Activated CD4-positive, alpha-beta T cell treated with anti-CD3 and anti-CD28 coated beads, Interleukin-2, amount 50 U/mL, for 48 hours (primary cell): ENCODE measurements around the gene ZSCAN5C.
"Not testable (repeated sequence)": the region's sequence is repeated elsewhere in the genome, so short reads cannot be mapped to it uniquely, and the experiment has no call there.

Experiments used
- DNase-seq, 2 experiments: peaks; one replicate each; pipeline ENCODE4 v3.0.0-alpha.2; 2020

ZSCAN5C gene, protein sequence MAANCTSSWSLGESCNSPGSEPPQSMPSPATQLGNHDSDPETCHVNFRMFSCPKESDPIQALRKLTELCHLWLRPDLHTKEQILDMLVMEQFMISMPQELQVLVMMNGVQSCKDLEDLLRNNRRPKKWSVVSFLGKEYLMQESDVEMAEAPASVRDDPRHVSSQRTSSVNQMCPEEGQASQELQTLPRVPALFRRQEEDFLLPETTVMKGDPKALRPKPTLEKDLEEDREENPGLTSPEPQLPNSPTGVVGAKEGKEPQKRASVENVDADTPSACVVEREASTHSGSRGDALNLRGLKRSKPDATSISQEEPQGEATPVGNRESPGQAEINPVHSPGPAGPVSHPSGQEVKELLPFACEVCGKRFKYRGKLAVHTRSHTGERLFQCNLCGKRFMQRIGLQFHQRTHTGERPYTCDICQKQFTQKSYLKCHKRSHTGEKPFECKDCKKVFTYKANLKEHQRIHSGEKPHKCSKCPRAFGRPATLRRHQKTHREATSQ

DNA sequence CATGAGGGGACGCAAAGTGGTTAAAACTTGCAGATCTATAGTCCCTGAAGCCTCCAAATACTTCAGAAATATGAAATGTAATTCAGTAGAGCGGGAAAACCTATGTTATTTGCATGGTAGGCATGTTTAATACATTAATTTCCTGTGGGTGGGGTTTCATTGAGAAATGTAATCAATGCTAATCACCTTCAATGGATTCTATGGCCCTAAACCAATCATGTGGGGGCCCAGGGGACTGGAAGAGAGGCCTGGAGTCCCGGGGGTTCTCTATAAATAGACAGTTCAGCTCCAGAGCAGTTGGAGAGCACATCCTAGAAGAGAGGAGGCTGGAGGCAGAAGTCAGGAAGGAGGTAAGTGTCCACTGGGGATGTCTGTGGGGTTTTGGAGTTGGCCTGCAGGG is at the start of gene ZSCAN5C:
Gene ZSCAN5C, plus strand, starts transcription at position 301 of the 400 bp plus-strand sequence. CDS start 3,641 bp downstream, outside the sequence.
- DNase-seq = no peak

DNA sequence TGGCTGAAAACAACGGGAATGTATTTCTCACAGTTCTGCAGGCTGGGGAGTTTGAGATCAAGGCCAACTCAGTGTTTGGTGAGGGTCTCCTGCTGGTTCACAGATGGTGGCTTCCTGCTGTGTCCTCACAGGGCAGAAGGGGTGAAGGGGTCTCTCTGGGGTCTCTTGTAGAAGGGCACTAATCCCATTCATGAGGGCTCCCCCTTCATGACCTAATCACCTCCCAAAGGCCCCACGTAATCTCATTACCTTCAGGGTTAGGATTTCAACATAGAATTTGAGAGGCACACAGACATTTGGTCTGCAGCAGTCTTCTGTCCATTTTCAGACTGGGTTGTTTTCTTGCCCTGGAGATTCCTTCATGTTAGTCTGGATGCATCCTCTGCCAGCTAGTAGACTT is 49.4 kb upstream of the ZSCAN5C start:
- no peak for DNase-seq

DNA sequence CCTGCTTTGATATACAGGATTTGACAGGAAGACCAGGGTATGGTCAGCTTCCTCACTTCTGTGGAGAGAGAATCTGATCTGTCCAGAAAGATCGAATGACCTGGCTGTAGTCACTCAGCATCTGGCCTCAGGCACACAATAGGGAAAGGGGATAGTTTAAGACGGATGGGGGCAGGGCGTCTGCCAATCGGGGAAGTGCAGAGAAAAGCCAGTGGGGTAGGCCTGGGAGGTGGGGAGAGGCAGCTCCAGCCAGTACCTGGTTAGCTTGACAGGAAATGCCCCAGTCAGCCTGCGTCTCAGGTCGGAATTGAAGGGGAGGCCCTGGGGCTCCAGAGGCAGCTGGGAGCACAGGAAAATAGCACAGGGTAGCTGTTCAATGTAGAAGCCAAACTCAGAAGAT is 48.6 kb upstream of the ZSCAN5C start:
- DNase-seq = no peak

DNA sequence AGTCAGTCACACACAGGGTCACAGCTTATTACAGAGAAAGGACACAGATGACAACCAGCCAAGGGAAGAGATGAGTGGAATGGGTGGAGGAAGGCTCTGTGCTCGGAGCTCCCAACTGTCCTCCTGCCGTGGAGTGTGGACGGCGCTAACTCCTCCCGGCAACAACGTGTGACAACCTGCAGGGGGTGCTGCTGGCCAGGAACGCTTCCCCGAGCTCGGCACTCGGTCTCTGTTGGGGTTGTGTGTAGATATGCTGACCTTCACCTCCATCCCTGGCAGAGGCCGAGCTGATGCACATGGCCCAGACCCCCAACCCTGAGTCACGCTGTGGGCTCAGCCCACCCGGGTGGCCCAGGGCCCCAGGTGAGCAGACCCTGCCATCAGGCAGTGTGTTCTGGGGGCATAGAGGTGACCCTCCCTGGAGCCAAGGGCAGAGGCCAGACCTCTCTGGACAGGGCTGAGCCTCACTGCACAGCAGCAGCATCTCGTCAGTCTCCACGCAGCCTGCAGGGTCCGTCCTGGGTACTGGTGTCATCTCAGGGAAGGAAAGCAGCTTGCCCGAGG is 46.9 kb upstream of the ZSCAN5C start:
- peak in 1 of 2 experiments; percentile 11 for DNase-seq

DNA sequence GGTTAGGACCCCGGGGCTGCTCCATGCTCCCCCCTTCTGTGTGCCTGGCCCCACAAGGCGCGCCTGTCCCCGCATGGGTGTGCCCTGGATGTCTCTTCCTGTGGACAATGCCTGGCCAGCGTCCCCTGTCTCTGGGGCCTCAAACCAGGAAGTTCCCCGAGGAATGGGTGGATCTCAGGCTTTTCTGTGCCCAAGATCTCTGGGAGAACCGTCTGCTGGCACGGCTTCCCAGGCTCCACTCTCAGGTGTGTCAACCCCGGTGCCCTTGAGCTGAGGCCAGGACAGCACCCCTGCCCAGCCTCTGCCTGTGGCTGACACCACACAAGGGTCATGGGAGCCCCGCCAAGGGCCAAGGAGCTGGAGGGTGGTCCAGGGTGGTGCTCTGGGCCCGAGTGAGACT is 45.3 kb upstream of the ZSCAN5C start:
- no peak for DNase-seq

DNA sequence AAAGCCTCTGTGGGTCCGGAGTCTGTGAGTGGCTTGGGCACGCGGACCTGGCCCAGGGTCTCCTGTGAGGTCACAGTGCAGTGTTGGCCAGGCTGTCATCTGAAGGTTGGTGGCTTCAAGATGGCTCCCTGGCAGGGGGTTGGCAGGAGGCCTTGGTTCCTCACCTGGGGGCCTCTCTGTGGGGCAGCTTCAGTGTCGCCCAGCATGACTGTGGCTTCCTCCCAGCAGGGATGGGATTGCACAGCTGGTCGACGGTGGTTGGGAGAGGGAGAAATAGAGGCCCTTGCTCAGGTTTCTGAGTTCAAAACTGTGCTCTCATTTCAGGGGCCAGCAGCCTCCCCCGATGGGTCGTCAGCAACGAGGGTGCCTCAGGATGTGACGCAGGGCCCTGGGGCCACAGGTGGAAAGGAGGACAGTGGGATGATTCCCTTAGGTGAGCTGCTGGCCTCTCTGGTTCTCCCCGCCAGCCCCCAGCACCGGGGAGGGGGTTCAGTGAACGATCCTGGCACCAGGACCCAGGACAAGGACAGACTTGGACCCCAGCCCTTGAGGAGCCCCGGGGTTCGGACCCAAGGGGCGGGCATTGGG is 43.8 kb upstream of the ZSCAN5C start:
- no peak for DNase-seq

DNA sequence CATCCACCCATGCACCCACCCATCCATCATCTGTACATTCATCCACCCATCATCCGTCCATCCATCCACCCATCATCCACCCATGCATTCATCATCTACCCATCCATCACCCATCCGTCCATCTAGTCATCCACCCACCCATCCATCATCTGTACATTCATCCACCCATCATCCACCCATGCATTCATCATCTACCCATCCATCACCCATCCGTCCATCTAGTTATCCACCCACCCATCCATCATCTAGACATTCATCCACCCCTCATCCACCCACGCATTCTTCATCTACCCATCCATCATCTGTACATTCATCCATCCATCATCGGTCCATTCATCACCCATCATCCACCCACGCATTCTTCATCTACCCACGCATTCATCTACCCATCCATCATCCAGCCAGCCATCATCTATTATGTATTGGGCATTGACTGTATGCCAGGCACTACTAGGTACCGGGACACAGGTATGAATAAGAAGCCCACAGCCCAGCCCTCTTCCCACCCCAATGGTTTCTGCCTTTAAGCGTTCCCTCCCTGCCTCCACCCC is 43.0 kb upstream of the ZSCAN5C start:
- no peak for DNase-seq

DNA sequence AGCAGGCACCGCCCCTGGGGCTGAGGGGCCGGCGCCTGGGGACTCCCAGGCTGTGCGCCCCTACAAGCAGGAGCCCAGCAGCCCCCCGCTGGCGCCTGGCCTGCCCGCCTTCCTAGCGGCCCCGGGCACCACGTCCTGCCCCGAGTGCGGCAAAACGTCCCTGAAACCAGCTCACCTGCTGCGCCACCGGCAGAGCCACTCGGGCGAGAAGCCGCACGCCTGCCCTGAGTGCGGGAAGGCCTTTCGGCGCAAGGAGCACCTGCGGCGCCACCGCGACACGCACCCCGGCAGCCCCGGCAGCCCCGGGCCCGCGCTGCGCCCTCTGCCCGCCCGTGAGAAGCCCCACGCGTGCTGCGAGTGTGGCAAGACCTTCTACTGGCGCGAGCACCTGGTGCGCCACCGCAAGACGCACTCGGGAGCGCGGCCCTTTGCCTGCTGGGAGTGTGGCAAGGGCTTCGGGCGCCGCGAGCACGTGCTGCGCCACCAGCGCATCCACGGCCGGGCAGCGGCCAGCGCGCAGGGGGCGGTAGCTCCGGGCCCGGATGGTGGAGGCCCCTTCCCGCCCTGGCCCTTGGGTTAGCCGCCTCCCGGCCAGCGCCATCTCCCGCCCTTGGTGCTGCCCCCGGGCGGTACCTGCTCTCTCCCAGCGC is 42.3 kb upstream of the ZSCAN5C start:
- no peak for DNase-seq

DNA sequence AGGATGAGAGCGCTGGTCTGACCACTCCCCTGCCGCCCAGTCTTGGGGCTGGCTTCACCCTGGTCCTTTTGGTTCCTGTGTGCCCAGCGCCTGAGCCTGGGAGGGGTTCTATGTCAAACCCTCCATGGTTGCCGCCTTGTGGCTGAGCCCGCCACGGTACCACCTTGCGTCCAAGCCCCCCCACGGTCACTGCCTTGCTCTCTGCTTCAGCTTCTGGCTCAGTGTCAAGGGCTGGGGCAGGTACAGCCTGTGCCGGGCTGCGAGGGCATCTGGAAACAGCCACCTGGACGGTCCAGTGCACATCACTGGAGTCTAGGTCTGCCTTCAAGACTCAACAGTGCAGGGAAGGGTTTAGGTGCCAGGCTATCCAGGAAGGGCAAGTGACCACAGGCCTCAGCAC is 40.5 kb upstream of the ZSCAN5C start:
- no peak for DNase-seq

DNA sequence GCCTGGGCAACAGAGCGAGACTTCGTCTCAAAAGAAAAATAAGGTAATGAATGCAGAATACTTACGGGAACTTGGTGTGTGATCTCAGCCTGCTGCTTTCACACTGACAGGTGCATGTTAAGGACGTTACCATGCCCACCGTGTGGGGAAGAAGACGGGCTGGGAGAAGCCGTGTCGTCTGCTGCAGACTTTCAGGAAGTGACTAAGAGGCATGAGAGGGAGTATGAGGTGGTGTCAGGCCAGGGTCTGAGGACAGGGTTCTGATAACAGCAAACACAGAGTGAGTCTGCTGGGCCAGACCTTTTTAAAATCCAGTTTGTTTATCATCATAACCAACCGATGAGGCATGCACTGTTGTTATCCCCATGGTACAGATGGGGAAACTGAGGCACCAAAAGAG is 39.8 kb upstream of the ZSCAN5C start:
- peak in 1 of 2 experiments; percentile 10 for DNase-seq

DNA sequence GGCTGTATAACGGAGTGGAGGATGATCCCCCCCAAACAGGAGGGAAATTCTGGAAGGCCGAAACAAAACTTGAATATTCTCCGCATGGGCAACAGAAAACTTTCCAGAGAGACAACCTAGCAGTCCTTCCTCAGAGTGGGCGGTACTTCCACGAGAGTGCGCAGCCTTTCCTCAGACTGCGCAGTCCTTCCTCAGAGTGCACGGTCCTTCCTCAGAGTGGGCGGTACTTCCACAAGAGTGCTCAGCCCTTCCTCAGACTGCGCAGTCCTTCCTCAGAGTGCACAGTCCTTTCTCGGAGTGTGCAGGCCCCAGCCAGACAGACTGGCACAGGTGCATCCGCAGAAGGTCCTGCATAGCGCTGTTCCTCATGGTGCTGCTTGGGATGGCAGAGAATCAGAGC is 39.0 kb upstream of the ZSCAN5C start:
- DNase-seq = no peak

DNA sequence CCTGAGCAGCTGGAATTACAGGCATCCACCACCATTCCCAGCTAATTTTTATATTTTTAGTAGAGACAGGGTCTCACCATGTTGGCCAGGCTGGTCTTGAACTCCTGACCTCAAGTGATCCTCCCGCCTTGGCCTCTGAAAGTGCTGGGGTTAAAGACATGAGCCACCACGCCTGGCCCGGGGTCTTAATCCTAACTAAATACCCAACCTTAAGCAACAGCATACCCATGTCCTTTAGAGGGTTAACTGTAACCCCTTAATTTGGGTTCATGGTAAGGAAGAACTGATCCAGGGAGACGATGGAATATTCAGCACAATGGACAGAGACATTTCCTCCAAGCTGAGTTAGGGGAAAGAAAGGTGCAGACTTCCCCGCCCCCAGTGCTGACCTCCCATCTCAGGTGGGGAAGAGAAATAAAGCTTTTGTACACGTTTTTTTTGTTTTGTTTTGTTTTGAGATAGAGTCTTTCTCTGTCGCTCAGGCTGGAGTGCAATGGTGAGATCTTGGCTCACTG is 35.0 kb upstream of the ZSCAN5C start:
- no peak for DNase-seq

DNA sequence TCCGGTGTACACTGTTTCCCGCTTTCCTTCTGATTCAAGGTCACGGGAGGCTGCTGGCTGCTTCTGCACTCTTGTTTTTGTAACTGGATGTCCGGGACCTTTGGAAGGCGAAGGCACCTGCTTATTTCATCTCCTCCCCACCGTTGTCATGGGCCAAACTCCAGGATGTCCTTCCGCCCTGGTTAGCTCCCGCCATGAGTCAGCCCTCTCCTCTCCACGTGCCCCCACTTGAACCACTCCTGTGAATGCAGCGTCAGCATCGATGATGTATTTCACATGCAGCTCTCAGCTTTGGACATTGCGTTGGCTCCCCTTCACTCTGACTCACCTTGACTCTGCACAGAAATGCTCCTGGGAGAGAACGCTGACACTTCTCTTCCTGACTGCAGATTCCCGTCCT is 31.8 kb upstream of the ZSCAN5C start:
- DNase-seq = no peak

DNA sequence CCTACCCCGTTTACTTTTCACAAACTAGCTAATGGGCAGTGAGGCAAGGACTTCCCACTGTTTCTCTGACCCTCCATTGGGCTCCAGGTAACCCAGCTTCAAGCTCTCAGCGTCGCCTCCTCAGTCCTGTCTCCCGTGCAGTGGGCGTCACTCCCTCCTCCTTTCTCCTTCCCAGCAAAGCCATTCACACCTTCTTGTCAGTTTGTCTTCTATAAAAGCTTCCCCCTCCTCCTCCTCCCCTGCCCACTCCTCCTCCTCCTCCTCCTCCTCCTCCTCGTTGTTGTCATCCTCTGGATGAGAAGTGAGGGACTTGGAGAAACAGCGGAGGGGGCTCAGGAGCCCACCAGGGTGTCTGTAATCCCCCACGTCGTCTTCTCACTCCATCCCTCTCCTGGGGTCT is 28.0 kb upstream of the ZSCAN5C start:
- no peak for DNase-seq

DNA sequence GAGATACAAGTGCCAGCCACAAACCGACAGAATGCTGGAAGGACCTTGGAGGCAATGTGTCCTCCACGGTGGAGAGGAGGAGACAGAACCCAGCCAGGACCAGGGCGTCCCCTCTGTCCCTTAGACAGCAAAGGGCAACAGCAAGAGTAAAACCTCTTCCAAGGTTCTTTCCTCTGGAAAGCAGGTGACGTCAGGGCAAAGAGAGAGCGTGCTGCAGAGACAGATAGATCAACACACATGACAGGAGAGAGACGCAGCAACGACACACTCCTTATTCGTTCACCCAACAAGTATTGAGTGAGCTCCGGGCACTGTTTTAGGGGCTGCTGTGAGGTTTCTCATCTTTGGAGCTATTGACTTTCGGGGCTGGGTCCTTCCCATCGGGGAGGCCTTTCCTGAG is 27.5 kb upstream of the ZSCAN5C start:
- no peak for DNase-seq

DNA sequence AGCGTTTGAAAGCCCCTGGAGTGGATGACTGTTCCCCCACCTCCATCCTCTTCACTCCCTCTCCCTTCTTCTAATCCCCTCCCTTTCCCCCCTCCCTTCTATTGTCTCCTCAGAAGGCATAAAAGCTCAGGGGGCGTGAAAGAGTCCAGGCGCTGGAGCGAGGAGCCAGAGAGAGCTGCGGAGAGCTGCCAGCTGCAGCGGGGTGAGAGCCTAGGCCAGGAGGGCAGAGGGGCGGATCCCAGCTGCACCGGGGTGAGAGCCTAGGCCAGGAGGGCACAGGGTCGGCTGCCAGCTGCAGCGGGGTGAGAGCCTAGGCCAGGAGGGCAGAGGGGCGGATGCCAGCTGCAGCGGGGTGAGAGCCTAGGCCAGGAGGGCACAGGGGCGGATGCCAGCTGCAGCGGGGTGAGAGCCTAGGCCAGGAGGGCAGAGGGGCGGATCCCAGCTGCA is 26.2 kb upstream of the ZSCAN5C start, which contains the start of gene GALP:
Gene GALP, plus strand, starts transcription at position 148 of the 447 bp plus-strand sequence. CDS start 1,101 bp downstream, outside the sequence.
- DNase-seq = not testable (repeated sequence)

DNA sequence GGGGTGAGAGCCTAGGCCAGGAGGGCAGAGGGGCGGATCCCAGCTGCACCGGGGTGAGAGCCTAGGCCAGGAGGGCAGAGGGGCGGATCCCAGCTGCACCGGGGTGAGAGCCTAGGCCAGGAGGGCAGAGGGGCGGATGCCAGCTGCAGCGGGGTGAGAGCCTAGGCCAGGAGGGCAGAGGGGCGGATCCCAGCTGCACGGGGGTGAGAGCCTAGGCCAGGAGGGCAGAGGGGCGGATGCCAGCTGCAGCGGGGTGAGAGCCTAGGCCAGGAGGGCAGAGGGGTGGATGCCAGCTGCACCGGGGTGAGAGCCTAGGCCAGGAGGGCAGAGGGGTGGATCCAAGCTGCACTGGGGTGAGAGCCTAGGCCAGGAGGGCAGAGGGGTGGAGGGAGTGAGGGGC is 25.8 kb upstream of the ZSCAN5C start:
- not testable (repeated sequence) for DNase-seq

DNA sequence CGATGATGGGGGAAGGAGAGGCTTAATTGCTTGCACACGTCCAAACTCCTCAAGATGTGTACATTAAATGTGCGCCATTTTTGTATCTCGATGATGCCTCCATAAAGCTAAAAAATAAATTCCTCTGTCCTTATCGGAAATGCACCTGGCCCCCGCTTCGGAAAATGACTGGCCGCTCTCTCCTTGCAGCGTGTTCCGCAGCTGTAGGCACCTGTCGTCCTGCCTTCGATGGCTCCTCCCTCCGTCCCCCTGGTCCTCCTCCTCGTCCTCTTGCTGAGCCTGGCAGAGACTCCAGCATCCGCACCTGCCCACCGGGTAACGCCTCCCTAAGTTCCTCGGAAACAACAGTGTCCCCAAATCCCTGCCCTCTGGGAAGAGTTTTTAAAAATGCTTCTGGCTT is 25.2 kb upstream of the ZSCAN5C start:
- DNase-seq = no peak

DNA sequence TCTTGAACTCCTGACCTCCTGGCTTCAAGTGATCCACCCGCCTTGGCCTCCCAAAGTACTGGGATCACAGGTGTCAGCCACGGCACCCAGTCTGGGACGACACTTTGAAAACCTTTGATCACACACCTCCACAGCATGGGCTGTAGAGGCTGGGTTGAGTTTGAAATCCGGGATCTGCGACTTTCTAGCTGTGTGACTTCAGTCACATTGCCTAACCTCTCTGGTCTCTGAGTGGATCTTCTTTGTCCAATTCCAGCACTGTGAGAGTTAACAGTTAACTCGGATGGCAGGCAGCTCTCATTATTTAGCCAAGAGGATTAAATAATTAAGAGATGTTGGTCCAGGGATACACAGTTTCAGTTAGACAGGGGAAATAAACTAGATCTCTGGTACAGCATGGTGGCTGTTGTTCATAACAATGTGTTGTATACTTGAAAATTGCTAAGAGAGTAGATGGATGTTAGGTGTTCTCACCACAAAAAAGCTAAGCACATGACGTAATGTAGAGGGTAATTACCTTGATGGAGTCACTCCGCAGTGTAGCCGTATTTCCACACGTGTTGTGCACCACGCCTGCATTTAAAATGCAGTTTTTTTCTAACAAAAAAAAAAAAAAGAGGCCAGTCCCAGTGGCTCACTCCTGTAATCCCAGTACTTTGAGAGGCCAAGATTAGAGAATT is 24.4 kb upstream of the ZSCAN5C start:
- no peak for DNase-seq

DNA sequence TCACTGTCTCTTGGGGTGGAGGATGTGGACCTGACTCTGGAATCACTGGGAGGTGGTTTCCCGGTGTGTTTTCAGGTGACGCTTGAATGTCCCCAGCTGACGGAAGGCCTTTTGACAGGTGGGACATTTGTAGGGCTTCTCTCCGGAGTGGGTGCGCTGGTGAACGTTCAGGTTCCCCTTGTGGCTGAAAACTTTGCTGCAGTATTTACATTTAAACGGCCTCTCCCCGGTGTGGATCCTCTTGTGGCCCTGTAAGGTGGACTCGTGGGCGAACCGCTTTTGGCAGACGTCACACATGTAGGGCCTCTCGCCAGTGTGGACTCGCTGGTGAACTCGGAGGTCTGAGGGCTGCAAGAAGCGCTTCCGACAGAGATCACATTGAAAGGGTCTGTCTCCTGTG is 12.3 kb upstream of the ZSCAN5C start:
- no peak for DNase-seq

DNA sequence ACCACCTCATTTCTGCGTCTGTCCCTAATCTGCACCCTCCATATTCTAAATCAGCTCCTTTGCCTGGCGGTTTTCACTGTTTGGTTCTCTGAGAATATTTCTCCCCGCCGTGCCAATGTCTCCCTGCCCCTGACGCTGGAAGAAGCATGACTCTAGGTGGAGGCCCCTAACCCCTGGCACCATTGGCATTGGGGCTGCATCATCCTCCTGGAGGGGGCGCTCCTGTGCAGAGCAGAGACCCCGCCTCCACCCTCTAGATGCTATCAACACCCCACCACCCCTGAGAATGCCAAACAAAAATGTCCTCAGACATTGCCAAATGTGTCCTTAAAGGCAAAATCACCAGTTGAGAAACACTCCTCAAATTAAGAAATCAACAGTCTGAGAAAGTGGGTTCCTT is 11.0 kb upstream of the ZSCAN5C start:
- no peak for DNase-seq

DNA sequence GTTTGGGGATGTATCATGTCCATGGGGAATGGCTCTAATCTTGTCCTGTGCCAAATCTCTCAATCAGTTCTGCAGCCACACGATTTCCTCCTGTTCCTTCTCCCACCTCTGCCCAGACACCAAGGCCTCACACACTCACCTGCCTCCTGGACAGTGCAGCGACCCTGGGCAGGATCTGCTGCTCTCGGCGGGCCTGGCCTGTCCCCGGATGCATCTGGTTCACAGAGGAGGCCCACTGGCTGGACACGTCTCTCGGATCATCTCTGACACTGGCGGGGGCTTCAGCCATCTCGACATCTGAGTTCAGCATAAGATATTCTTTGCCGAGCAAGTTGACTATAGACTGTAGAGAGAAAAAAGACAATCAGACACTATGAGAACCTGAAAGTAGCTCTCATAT is 10.4 kb upstream of the ZSCAN5C start:
- DNase-seq = no peak
